ENCODE results near the gene SRGAP3.

The SRGAP3 gene

DNA sequence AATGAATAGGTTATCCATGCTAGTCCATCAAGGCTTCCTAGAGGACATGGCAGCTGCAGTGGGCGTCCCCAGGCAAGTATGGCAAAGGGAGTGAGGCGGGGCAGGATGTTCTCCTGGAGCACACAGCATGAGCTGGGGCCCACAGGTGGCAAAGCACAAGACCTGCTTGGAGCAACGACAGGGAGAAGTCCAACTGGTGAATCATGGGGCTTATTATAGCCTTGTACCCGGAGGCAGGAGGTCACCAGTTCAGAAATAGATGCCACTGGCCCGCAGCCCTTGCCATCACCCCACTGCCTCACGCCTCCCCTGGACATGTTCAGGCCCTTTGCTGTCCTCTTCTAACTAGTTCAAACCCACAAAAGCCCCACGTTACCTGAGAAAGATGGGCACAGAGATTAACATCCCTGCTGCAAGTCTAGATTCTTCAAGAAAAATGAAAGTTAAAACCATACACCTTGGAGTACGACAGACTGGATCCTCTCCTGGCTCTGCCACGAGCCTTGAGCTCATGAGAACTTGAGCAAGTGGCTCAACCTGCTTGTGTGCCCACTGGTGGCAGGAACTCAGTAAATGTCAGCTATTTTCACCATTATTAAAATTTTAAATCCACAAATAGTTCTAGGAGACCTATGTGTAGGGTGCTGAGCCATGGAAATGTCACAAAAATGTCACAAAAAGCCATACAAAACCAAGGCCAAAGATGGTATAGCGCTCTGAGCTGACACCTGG, 1.8 kb upstream of the SRGAP3 start:
- Histone ChIP-seq H3K9me3 (ENCODE audit: control insufficient read depth in 1 of 2, low read length in 2 of 2) (no peaks in the 10 kb centered on the region), H3K27ac (ENCODE audit: low read length) (no peak overlapping the region), H3K27me3 (ENCODE audit: low read depth, low read length) (no peaks in the 10 kb centered on the region), H3K4me1 (ENCODE audit: control insufficient read depth in 1 of 2, insufficient read depth in 2 of 2, low read length in 2 of 2) (peaks cover 4 to 27% of the 10 kb centered on the region in 2 donors), H3K36me3 (ENCODE audit: control insufficient read depth in 1 of 2, insufficient read depth in 2 of 2, low read length in 2 of 2) (no peaks in the 10 kb centered on the region), H3K4me3 (ENCODE audit: low read depth in 1 of 2, low read length in 2 of 2) (no peak overlapping the region)

GRCh38 chr3:9250236-9250635, 790 bp upstream of the SRGAP3 start:
- Histone ChIP-seq H3K36me3 (ENCODE audit: control insufficient read depth in 1 of 2, insufficient read depth in 2 of 2, low read length in 2 of 2) (no peaks in the 10 kb centered on the region), H3K4me3 (ENCODE audit: low read depth in 1 of 2, low read length in 2 of 2) (peak overlapping the region in 1 of 2 donors; percentile 66), H3K9me3 (ENCODE audit: control insufficient read depth in 1 of 2, low read length in 2 of 2) (no peaks in the 10 kb centered on the region), H3K27me3 (ENCODE audit: low read depth, low read length) (no peaks in the 10 kb centered on the region), H3K4me1 (ENCODE audit: control insufficient read depth in 1 of 2, insufficient read depth in 2 of 2, low read length in 2 of 2) (peaks cover 4 to 27% of the 10 kb centered on the region in 2 donors), H3K27ac (ENCODE audit: low read length) (no peak overlapping the region)

- Histone ChIP-seq H3K27me3 (ENCODE audit: low read depth, low read length) (no peaks in the 10 kb centered on the region), H3K27ac (ENCODE audit: low read length) (no peak overlapping the region)
These were observed 749 bp downstream of the SRGAP3 start for GRCh38 chr3:9248522-9249271.

GRCh38 chr3:9247941-9248521, 1.4 kb downstream of the SRGAP3 start:
- H3K27me3 ChIP-seq (ENCODE audit: low read depth, low read length) = no peaks in the 10 kb centered on the region
- H3K4me3 ChIP-seq (ENCODE audit: low read depth in 1 of 2, low read length in 2 of 2) = peak overlapping the region; percentile 65 to 66
- H3K27ac ChIP-seq (ENCODE audit: low read length) = no peak overlapping the region
- H3K9me3 ChIP-seq (ENCODE audit: control insufficient read depth in 1 of 2, low read length in 2 of 2) = no peaks in the 10 kb centered on the region
- peaks cover 4 to 27% of the 10 kb centered on the region in 2 donors for H3K4me1 ChIP-seq (ENCODE audit: control insufficient read depth in 1 of 2, insufficient read depth in 2 of 2, low read length in 2 of 2)
- H3K36me3 ChIP-seq (ENCODE audit: control insufficient read depth in 1 of 2, insufficient read depth in 2 of 2, low read length in 2 of 2) = no peaks in the 10 kb centered on the region

More at GRCh38 chr3:9248522-9249271, 749 bp downstream of the SRGAP3 start:
- Histone ChIP-seq H3K4me1 (ENCODE audit: control insufficient read depth in 1 of 2, insufficient read depth in 2 of 2, low read length in 2 of 2) (peaks cover 4 to 27% of the 10 kb centered on the region in 2 donors), H3K9me3 (ENCODE audit: control insufficient read depth in 1 of 2, low read length in 2 of 2) (no peaks in the 10 kb centered on the region), H3K4me3 (ENCODE audit: low read depth in 1 of 2, low read length in 2 of 2) (peak overlapping the region; percentile 65 to 66), H3K36me3 (ENCODE audit: control insufficient read depth in 1 of 2, insufficient read depth in 2 of 2, low read length in 2 of 2) (no peaks in the 10 kb centered on the region)

DNA sequence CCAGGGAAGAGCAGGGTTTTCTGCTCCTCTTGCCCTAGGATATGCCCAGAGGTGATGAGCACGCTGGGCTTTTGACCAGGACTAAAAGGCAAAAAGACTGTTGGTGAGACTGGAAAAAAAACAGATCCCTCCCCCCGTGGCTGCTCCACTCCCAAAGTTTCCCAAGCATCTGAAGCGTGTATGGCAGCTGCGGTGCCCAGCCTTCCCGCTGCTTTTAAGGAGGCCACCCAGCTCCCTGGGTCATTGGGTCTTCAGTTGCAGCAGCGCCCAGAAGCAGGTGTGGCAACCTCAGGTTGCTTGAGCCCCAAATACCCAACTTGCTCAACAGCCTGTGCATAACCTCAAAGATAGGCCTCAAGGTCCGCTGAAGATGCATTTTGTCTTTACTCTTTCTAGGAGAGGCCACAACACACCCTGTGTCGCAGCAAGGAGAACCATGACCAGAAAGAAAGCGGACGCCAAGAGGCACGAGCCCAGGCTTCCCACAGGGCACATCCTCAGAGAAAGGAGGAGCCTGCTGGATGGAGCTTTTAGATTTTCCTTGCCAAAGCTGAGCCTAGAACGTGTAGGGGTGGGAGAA, 2.0 kb downstream of the SRGAP3 start:
- H3K27me3 ChIP-seq (ENCODE audit: low read depth, low read length) = no peaks in the 10 kb centered on the region
- peak overlapping the region; percentile 65 to 66 for H3K4me3 ChIP-seq (ENCODE audit: low read depth in 1 of 2, low read length in 2 of 2)
- H3K4me1 ChIP-seq (ENCODE audit: control insufficient read depth in 1 of 2, insufficient read depth in 2 of 2, low read length in 2 of 2) = peaks cover 4 to 27% of the 10 kb centered on the region in 2 donors
- no peaks in the 10 kb centered on the region for H3K9me3 ChIP-seq (ENCODE audit: control insufficient read depth in 1 of 2, low read length in 2 of 2)
- no peaks in the 10 kb centered on the region for H3K36me3 ChIP-seq (ENCODE audit: control insufficient read depth in 1 of 2, insufficient read depth in 2 of 2, low read length in 2 of 2)
- no peak overlapping the region for H3K27ac ChIP-seq (ENCODE audit: low read length)

DNA sequence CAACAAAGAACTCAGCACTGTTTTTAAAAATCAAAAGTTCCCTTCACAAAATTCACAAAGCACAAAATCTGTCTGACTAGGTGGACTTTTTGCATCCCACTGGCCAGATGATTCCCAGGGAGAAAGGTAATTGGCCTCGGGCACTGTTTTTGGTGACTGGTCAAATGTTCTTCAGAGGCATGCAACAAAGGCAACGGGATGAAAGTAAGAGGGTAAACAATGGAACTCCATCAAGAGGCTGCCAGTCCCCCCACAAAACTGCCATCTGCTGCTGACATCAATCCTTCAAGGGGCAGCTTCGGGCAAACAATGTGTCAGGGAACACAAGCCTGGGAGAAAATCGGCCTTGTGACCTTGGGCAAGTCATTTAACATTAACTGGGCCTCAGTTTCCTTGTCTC, 3.3 kb downstream of the SRGAP3 start:
- Histone ChIP-seq H3K27me3 (ENCODE audit: low read depth, low read length) (no peaks in the 10 kb centered on the region), H3K4me3 (ENCODE audit: low read depth in 1 of 2, low read length in 2 of 2) (no peak overlapping the region), H3K36me3 (ENCODE audit: control insufficient read depth in 1 of 2, insufficient read depth in 2 of 2, low read length in 2 of 2) (no peaks in the 10 kb centered on the region), H3K9me3 (ENCODE audit: control insufficient read depth in 1 of 2, low read length in 2 of 2) (no peaks in the 10 kb centered on the region), H3K27ac (ENCODE audit: low read length) (no peak overlapping the region), H3K4me1 (ENCODE audit: control insufficient read depth in 1 of 2, insufficient read depth in 2 of 2, low read length in 2 of 2) (peaks cover 4 to 27% of the 10 kb centered on the region in 2 donors)

GRCh38 chr3:9244495-9245183, 4.8 kb downstream of the SRGAP3 start:
- Histone ChIP-seq H3K27ac (ENCODE audit: low read length) (no peak overlapping the region), H3K36me3 (ENCODE audit: control insufficient read depth in 1 of 2, insufficient read depth in 2 of 2, low read length in 2 of 2) (no peaks in the 10 kb centered on the region), H3K9me3 (ENCODE audit: control insufficient read depth in 1 of 2, low read length in 2 of 2) (no peaks in the 10 kb centered on the region), H3K27me3 (ENCODE audit: low read depth, low read length) (no peaks in the 10 kb centered on the region), H3K4me1 (ENCODE audit: control insufficient read depth in 1 of 2, insufficient read depth in 2 of 2, low read length in 2 of 2) (peaks cover under 1 to 19% of the 10 kb centered on the region in 2 donors), H3K4me3 (ENCODE audit: low read depth in 1 of 2, low read length in 2 of 2) (no peak overlapping the region)

- Histone ChIP-seq H3K4me3 (ENCODE audit: low read depth in 1 of 2, low read length in 2 of 2) (no peak overlapping the region), H3K36me3 (ENCODE audit: control insufficient read depth in 1 of 2, insufficient read depth in 2 of 2, low read length in 2 of 2) (no peaks in the 10 kb centered on the region), H3K4me1 (ENCODE audit: control insufficient read depth in 1 of 2, insufficient read depth in 2 of 2, low read length in 2 of 2) (no peaks in the 10 kb centered on the region), H3K27ac (ENCODE audit: low read length) (no peak overlapping the region), H3K27me3 (ENCODE audit: low read depth, low read length) (no peaks in the 10 kb centered on the region), H3K9me3 (ENCODE audit: control insufficient read depth in 1 of 2, low read length in 2 of 2) (no peaks in the 10 kb centered on the region)
These were observed 7.5 kb downstream of the SRGAP3 start for GRCh38 chr3:9241956-9242355.

GRCh38 chr3:9239680-9240079, 9.8 kb downstream of the SRGAP3 start:
- no peaks in the 10 kb centered on the region for H3K9me3 ChIP-seq (ENCODE audit: control insufficient read depth in 1 of 2, low read length in 2 of 2)
- H3K27me3 ChIP-seq (ENCODE audit: low read depth, low read length) = no peaks in the 10 kb centered on the region
- no peaks in the 10 kb centered on the region for H3K4me1 ChIP-seq (ENCODE audit: control insufficient read depth in 1 of 2, insufficient read depth in 2 of 2, low read length in 2 of 2)
- H3K4me3 ChIP-seq (ENCODE audit: low read depth in 1 of 2, low read length in 2 of 2) = no peak overlapping the region
- no peak overlapping the region for H3K27ac ChIP-seq (ENCODE audit: low read length)
- H3K36me3 ChIP-seq (ENCODE audit: control insufficient read depth in 1 of 2, insufficient read depth in 2 of 2, low read length in 2 of 2) = no peaks in the 10 kb centered on the region

DNA sequence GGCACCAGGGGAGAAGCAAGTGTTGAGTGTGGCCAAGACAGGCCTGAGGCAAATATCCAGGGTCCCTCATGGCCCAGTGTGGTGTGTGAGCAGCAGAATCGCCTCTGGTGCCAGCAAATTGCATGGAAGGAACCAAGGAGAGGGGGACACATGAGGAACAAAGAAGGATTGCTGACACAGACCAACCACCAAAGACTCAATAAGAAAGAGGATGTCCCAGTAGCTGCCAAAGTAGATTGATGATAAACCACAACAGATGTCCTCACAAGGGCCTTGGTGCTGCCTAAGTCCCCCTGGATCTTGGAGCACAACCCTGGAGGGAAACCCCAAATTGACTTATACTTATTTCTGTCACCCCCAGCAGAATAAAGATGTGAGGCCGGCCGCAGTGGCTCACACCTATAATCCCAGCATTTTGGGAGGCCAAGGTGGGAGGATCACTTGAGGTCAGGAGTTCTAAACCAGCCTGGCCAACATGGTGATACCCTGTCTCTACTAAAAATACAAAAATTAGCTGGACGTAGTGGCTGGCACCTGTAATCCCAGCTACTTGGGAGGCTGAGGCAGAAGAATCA, 10.6 kb downstream of the SRGAP3 start:
- no peak overlapping the region for H3K27ac ChIP-seq (ENCODE audit: low read length)
- H3K4me3 ChIP-seq (ENCODE audit: low read depth in 1 of 2, low read length in 2 of 2) = no peak overlapping the region
- no peaks in the 10 kb centered on the region for H3K36me3 ChIP-seq (ENCODE audit: control insufficient read depth in 1 of 2, insufficient read depth in 2 of 2, low read length in 2 of 2)
- no peaks in the 10 kb centered on the region for H3K27me3 ChIP-seq (ENCODE audit: low read depth, low read length)
- no peaks in the 10 kb centered on the region for H3K9me3 ChIP-seq (ENCODE audit: control insufficient read depth in 1 of 2, low read length in 2 of 2)
- H3K4me1 ChIP-seq (ENCODE audit: control insufficient read depth in 1 of 2, insufficient read depth in 2 of 2, low read length in 2 of 2) = no peaks in the 10 kb centered on the region

Measured in muscle layer of duodenum (tissue), 2 donors.